ENCODE measurements around the gene KCNA2. TPM values are rescaled to one million over a fixed set of nuclear protein-coding genes. Genes with fewer than 3 reads are reported as not detected.

The KCNA2 gene
- total RNA-seq, 2 experiments from 2014 or later = 0.04 to 0.08 TPM

GRCh38 chr1:110616587-110616986, 10.4 kb upstream of the KCNA2 start:
- H3K27me3 Mint-ChIP-seq = no peaks in the 10 kb centered on the region
- no peak overlapping the region for H3K4me3 Mint-ChIP-seq

GRCh38 chr1:110615548-110616130, 9.5 kb upstream of the KCNA2 start:
- Mint-ChIP-seq H3K9me3 (no peaks in the 10 kb centered on the region), H3K4me1 (peaks cover 25% of the 10 kb centered on the region)

More at GRCh38 chr1:110616587-110616986, 10.4 kb upstream of the KCNA2 start:
- Mint-ChIP-seq H3K27ac (no peak overlapping the region), H3K9me3 (no peaks in the 10 kb centered on the region), H3K4me1 (peaks cover 27% of the 10 kb centered on the region), H3K36me3 (no peaks in the 10 kb centered on the region)
- DNase-seq = no peak

GRCh38 chr1:110612060-110612745, 6.0 kb upstream of the KCNA2 start:
- DNase-seq = no peak
- H3K36me3 Mint-ChIP-seq = no peaks in the 10 kb centered on the region
- H3K4me3 Mint-ChIP-seq = no peak overlapping the region
- H3K27me3 Mint-ChIP-seq = peaks cover 18% of the 10 kb centered on the region
- H3K4me1 Mint-ChIP-seq = peaks cover 8% of the 10 kb centered on the region
- no peak overlapping the region for H3K27ac Mint-ChIP-seq
- H3K9me3 Mint-ChIP-seq = no peaks in the 10 kb centered on the region

More at GRCh38 chr1:110615548-110616130, 9.5 kb upstream of the KCNA2 start:
- H3K27me3 Mint-ChIP-seq = no peaks in the 10 kb centered on the region
- peak; percentile 63 for DNase-seq
- no peaks in the 10 kb centered on the region for H3K36me3 Mint-ChIP-seq
- H3K27ac Mint-ChIP-seq = no peak overlapping the region
- no peak overlapping the region for H3K4me3 Mint-ChIP-seq

GRCh38 chr1:110610696-110611286, 4.6 kb upstream of the KCNA2 start:
- Mint-ChIP-seq H3K9me3 (no peaks in the 10 kb centered on the region), H3K4me3 (no peak overlapping the region), H3K36me3 (no peaks in the 10 kb centered on the region)

DNA sequence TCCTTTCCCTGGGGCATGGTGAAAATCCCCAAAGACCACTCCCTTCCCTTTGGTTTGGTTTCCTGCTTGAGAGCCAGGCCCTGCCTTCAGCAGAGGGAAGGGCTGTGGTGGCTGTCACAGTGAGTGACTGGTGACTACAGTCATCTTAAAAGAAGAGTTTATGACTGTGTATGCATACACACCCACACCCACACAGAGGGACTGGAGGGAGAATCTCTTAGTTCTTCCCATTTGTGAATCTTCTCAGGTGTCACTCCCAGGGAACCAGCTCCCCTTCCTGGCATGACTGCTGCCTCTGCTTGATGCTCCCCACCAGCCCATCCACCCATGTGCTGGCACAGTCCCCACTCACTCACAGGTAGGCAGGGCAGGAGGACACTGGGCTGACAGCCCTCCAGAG, 3.9 kb upstream of the KCNA2 start:
- Mint-ChIP-seq H3K27ac (no peak overlapping the region), H3K36me3 (no peaks in the 10 kb centered on the region), H3K4me1 (peaks cover 9% of the 10 kb centered on the region), H3K4me3 (no peak overlapping the region), H3K9me3 (no peaks in the 10 kb centered on the region), H3K27me3 (peaks cover 35% of the 10 kb centered on the region)
- DNase-seq = no peak

More at GRCh38 chr1:110610696-110611286, 4.6 kb upstream of the KCNA2 start:
- no peak for DNase-seq
- Mint-ChIP-seq H3K27me3 (peaks cover 28% of the 10 kb centered on the region), H3K27ac (no peak overlapping the region), H3K4me1 (peaks cover 13% of the 10 kb centered on the region)

- no peaks in the 10 kb centered on the region for H3K9me3 Mint-ChIP-seq
- no peaks in the 10 kb centered on the region for H3K36me3 Mint-ChIP-seq
- peaks cover 9% of the 10 kb centered on the region for H3K4me1 Mint-ChIP-seq
- no peak for DNase-seq
- H3K27ac Mint-ChIP-seq = no peak overlapping the region
- peaks cover 52% of the 10 kb centered on the region for H3K27me3 Mint-ChIP-seq
- H3K4me3 Mint-ChIP-seq = no peak overlapping the region
Measured at GRCh38 chr1:110608247-110608646, 2.1 kb upstream of the KCNA2 start.

- DNase-seq = no peak
- Mint-ChIP-seq H3K4me1 (peaks cover 9% of the 10 kb centered on the region), H3K36me3 (no peaks in the 10 kb centered on the region), H3K27me3 (peaks cover 56% of the 10 kb centered on the region), H3K9me3 (no peaks in the 10 kb centered on the region), H3K27ac (no peak overlapping the region), H3K4me3 (peak overlapping the region; percentile 33)
Measured at GRCh38 chr1:110607536-110608230, 1.5 kb upstream of the KCNA2 start.

- peaks cover 9% of the 10 kb centered on the region for H3K4me1 Mint-ChIP-seq
Measured at GRCh38 chr1:110606657-110607535, 738 bp upstream of the KCNA2 start.

GRCh38 chr1:110605446-110605845, 712 bp downstream of the KCNA2 start:
- peaks cover 56% of the 10 kb centered on the region for H3K27me3 Mint-ChIP-seq
- H3K36me3 Mint-ChIP-seq = no peaks in the 10 kb centered on the region
- H3K4me1 Mint-ChIP-seq = peaks cover 9% of the 10 kb centered on the region
- H3K9me3 Mint-ChIP-seq = no peaks in the 10 kb centered on the region
- H3K27ac Mint-ChIP-seq = no peak overlapping the region
- no peak for DNase-seq
- H3K4me3 Mint-ChIP-seq = no peak overlapping the region

More at GRCh38 chr1:110606657-110607535, 738 bp upstream of the KCNA2 start:
- H3K9me3 Mint-ChIP-seq = no peaks in the 10 kb centered on the region
- peak overlapping the region; percentile 76 for H3K4me3 Mint-ChIP-seq
- H3K27me3 Mint-ChIP-seq = peaks cover 56% of the 10 kb centered on the region
- DNase-seq = peak; percentile 32
- H3K36me3 Mint-ChIP-seq = no peaks in the 10 kb centered on the region
- H3K27ac Mint-ChIP-seq = no peak overlapping the region

DNA sequence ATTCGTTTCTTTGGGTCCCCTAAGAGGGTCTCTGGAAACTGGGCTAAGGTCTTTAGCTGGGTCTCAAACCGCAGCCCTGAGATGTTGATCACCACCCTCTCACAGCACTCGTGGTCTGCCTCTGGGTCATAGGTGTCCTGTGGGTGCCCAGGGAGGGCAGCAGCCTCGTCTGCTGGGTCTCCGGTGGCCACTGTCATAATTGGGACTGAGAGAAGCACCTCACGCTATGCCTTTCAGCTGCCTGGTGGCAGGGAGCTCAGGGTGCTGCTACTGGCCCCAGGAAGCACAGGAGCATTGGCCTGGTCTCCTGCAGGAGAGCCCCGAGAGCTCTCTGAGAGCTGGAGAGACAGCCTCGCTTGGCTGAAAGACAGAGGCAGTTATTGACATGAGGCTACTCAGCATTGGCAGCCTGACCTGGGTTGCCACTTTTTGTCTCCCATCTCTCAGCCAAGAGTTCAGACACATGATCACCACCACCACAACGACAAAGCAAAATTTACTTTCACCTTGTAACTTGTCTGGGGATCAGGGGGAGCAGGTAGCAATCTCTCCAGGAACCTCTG, 1.5 kb downstream of the KCNA2 start:
- Mint-ChIP-seq H3K4me1 (peaks cover 7% of the 10 kb centered on the region), H3K4me3 (no peak overlapping the region), H3K36me3 (no peaks in the 10 kb centered on the region), H3K27ac (no peak overlapping the region), H3K9me3 (no peaks in the 10 kb centered on the region), H3K27me3 (peaks cover 56% of the 10 kb centered on the region)
- DNase-seq = no peak

GRCh38 chr1:110603058-110603457, 3.1 kb downstream of the KCNA2 start:
- Mint-ChIP-seq H3K4me1 (peaks cover 5% of the 10 kb centered on the region), H3K4me3 (no peak overlapping the region), H3K27me3 (peaks cover 46% of the 10 kb centered on the region)

DNA sequence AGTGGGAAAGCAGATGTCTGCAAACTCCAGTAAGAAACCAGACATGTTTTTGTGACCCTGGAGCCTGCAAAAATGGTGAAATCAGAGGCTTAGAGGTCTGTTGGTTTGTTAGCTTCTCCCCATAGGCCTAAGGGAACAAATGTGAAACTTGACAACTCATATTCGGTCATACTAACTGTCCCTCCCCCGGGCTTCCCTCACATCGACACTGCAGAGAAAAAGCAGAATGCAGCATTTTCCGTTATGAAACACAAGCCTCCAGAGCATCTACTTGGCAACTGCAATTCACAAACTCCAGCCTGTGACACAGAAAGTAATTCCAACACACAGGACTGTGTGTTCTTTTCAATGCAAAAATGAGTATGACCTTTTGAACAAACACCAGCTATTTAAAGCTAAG, 3.7 kb downstream of the KCNA2 start:
- Mint-ChIP-seq H3K27ac (no peak overlapping the region), H3K9me3 (no peaks in the 10 kb centered on the region), H3K36me3 (no peaks in the 10 kb centered on the region), H3K4me3 (no peak overlapping the region), H3K4me1 (peaks cover 5% of the 10 kb centered on the region), H3K27me3 (peaks cover 40% of the 10 kb centered on the region)
- DNase-seq = no peak

More at GRCh38 chr1:110603058-110603457, 3.1 kb downstream of the KCNA2 start:
- Mint-ChIP-seq H3K9me3 (no peaks in the 10 kb centered on the region), H3K36me3 (no peaks in the 10 kb centered on the region), H3K27ac (no peak overlapping the region)
- DNase-seq = no peak

GRCh38 chr1:110601332-110601731, 4.8 kb downstream of the KCNA2 start:
- peaks cover 32% of the 10 kb centered on the region for H3K27me3 Mint-ChIP-seq
- H3K36me3 Mint-ChIP-seq = no peaks in the 10 kb centered on the region
- H3K4me3 Mint-ChIP-seq = no peak overlapping the region
- H3K9me3 Mint-ChIP-seq = no peaks in the 10 kb centered on the region
- no peak overlapping the region for H3K27ac Mint-ChIP-seq
- H3K4me1 Mint-ChIP-seq = peaks cover 3% of the 10 kb centered on the region
- DNase-seq = no peak

DNA sequence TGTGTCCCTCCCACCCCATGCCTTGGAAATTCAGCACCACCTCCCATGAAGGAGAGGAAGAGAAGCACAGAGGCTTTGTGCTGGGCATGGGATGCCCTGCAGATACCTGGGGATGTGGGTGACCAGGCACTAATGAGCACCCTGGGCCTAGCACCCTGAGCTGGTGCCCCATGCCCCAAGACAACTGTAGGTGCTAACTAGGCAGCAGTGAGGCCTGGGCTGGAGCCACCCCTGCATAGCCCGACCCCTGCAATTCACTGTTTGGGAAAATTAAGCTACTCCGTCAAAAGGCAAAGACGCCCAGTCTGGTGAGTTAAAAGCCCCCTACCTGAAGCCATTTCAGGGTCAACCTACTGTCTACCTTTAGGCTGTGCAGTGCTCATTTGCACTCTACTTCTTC, 5.4 kb downstream of the KCNA2 start:
- H3K4me1 Mint-ChIP-seq = no peaks in the 10 kb centered on the region
- H3K4me3 Mint-ChIP-seq = no peak overlapping the region
- DNase-seq = no peak

More for the DNA sequence above, 5.4 kb downstream of the KCNA2 start:
- H3K27ac Mint-ChIP-seq = no peak overlapping the region
- H3K27me3 Mint-ChIP-seq = peaks cover 27% of the 10 kb centered on the region
- no peaks in the 10 kb centered on the region for H3K36me3 Mint-ChIP-seq
- H3K9me3 Mint-ChIP-seq = no peaks in the 10 kb centered on the region
